HuH-7.5 (cell line): Measurements from ENCODE around the gene MACIR.
"Not testable (repeated sequence)": the region's sequence is repeated elsewhere in the genome, so short reads cannot be mapped to it uniquely, and the experiment has no call there.

Experiments
- DNase-seq: peaks from one replicate; pipeline ENCODE4 v3.0.0; 2011; ENCODE audit warnings: low spot score

MACIR gene, protein sequence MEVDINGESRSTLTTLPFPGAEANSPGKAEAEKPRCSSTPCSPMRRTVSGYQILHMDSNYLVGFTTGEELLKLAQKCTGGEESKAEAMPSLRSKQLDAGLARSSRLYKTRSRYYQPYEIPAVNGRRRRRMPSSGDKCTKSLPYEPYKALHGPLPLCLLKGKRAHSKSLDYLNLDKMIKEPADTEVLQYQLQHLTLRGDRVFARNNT

GRCh38 chr5:103258368-103258956 lies at the start of gene MACIR:
Gene MACIR, plus strand, starts transcription at chr5:103258763. Its CDS starts 17,157 bp downstream, at chr5:103275920.
- DNase-seq, result peak; percentile 71

GRCh38 chr5:103209065-103209464 lies 49.5 kb upstream of the MACIR start:
- DNase-seq, result no peak

DNA sequence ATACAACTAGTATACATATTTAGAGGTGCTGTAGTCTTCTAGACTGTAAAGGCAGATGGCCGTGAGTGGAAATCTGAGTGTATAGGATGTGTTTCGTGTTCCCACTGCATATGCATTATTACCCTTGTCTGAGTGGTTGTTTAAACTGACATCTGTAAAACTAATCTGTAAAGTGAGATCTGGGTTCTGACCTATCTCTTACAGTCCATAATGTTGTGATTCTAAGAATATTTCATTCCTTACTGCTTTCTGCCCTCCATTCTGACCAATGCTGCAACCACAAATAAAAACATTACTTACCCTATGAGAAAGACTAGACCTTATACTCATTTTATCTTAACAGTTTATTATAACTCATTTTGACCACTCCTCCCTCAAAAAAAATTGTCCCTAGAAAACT lies 47.6 kb upstream of the MACIR start:
- no peak for DNase-seq

- DNase-seq, result no peak
These were observed 46.7 kb upstream of the MACIR start for GRCh38 chr5:103211576-103212561.

- DNase-seq, result no peak
These were observed 42.4 kb upstream of the MACIR start for GRCh38 chr5:103216137-103216536.

DNA sequence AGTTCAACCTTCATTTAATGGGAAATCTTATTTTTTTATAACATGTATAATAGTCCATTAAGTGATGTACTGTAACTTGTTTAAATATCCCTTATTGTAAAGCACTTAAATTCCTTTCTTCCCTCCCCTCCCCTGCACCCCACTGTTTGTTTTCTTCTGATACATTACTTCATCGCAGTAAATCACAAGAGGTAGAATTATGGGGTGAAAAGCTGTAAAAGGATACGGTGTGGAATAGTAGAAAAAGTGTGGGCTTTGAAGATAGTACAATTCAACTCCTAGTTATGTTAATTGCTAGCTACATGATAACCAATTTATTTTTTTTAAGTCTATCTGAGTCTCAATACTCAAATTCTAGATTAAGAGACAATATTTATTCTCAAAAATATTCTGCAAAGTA lies 41.9 kb upstream of the MACIR start:
- no peak for DNase-seq

GRCh38 chr5:103217101-103217500 lies 41.5 kb upstream of the MACIR start:
- no peak for DNase-seq

DNA sequence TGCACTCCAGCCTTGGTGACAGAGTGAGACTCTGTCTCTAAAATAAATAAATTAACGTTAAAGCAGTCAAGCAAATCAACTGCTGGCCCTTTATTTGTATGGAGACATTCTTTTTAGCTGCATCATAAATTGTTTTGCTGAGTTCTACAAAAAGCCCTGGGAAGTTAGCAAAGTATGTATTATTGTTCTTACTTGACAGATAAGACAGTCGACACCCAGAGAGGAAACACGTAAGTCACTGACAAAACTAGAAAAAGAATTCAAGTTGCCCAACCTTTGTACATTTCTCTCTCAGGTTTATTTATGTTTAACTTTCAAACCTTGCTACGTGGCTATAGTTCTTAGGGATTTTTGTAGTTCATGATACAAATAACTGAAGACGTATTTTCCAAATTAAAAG lies 40.4 kb upstream of the MACIR start:
- DNase-seq, result no peak

DNA sequence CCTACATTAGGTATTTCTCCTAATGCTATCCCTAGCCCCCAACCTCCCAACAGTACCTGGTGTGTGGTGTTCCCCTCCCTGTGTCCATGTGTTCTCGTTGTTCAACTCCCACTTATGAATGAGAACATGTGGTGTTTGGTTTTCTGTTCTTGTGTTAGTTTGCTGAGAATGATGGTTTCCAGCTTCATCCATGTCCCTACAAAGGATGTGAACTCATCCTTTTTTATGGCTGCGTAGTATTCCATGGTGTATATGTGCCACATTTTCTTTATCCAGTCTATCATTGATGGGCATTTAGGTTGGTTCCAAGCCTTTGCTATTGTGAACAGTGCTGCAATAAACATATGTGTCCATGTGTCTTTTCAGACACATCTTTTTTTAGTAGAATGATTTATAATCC lies 39.5 kb upstream of the MACIR start:
- not testable (repeated sequence) for DNase-seq

DNA sequence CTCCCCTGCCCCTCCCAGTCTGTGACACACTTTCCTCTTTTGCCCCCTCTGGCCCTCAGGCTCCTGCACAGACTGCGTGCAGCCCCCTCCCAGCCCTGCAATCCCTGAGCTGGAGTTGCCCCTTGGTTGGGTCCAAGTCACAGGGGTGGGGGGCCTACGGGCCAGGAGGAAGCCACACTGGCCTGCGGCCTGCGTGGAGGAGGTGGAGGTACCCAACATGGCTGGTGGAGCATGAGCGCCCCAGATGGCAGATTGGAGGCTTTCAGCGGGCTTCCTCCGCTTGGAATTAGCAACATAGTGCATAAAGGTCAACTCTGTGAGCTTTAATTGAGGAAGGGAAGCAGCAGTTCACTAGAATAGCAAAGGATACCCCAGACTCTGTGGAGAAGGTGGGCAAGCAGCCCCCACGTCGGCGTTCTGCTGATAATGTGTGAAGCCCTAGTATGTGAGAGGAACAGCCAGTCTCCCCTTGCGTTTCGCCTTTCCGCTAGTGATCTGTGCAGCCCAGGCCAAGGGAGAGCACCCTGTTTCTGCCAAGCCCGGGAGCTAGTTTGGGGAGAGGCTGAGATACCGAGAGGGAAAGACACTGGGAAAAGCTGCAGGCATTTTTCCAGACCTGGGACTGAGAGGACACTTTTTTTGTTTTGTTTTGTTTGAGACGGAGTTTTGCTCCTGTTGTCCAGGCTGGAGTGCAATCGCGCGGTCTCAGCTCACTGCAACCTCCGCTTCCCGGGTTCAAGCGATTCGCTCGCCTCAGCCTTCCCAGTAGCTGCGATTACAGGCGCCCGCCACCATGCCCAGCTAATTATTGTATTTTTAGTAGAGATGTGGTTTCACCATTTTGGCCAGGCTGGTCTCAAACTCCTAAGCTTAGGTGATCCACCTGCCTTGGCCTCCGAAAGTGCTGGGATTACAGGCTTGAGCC lies 35.3 kb upstream of the MACIR start:
- no peak for DNase-seq

- DNase-seq, result peak; percentile 9
These were observed 34.3 kb upstream of the MACIR start for GRCh38 chr5:103224118-103224893.

- no peak for DNase-seq
These were observed 33.7 kb upstream of the MACIR start for GRCh38 chr5:103224894-103225246.

DNA sequence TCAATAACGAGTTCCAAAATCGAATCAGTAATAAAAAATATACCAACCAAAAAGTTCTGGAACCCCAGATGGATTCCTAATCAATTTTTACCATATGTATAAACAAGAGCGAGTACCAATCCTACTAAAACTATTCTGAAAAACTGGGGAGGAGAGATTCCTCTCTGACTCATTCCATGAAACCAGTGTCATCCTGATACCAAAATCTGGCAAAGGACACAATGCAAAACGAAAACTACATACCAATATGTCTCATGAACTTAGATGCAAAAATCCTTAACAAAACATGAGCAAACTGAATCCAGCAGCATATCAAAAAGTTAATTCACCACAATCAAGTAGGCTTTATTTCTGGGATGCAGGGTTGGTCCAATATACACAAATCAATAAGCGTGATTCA lies 30.5 kb upstream of the MACIR start:
- no peak for DNase-seq

DNA sequence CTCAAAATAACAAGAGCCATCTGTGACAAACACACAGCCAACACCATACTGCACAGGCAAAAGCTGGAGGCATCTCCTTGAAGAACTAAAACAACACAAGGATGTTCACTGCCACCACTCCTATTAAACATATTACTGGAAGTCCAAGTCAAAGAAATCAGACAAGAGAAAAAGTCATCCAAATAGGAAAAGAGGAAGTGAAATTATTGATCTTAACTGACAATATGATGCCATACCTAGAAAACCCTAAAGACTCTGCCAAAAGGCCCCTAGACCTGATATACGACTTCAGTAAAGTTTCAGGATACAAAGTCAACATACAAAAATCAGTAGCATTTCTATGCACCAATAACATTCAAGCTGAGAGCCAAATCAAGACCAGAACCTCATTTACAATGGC lies 30.0 kb upstream of the MACIR start:
- DNase-seq, result no peak

- peak; percentile 6 for DNase-seq
These were observed 26.1 kb upstream of the MACIR start for GRCh38 chr5:103232393-103232999.

DNA sequence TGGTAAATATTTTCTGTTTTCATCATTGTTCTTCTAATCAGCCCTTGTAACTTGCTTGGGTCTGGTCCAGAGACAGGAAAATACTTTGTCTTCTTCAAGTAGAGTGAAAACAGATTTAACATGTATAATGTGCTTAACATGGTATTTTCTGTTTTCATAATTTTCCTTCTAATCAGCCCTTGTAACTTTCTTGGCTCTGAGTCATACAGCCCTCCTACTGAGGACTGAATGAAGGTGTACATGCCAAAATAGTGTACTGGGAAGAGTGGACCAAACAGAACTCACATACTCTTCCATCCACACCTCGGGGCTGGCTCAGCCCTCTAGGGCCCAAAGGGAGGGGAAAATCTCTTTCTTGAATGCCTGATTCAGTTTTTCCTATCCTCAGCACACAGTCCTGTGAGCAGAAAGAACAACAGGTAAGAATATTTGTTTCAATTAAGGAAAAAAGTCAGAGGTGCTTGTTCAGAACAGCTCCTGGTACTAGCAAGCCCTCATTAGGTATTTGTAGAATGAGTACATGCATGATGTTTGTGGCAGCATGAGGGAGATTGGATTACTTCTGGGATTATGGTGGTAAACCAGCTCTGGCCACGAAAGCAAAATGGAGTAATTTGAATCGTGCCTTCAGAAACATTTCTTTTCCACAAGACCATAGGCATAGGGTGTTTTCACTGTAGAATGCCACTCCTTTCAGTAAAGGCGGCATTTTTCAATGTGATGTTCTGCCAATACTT lies 24.2 kb upstream of the MACIR start:
- no peak for DNase-seq

DNA sequence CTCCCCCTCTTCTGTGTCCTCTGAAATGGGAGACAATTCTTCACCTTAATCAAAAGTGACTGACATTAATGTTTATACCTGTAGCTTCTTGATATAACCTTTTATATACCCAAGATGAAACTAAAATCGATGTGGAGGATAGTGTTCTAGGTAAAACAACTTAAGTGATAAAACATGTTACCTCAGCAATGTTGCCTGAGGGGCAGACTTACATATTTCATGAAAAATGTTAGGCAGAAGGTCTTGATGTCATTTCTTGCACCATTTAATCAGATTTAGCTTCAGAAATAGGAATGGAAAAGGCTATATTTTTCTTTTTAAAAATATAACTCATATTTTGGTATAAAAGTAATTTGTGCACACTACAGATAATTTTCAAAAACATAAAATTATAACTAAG lies 22.7 kb upstream of the MACIR start:
- DNase-seq, result no peak

DNA sequence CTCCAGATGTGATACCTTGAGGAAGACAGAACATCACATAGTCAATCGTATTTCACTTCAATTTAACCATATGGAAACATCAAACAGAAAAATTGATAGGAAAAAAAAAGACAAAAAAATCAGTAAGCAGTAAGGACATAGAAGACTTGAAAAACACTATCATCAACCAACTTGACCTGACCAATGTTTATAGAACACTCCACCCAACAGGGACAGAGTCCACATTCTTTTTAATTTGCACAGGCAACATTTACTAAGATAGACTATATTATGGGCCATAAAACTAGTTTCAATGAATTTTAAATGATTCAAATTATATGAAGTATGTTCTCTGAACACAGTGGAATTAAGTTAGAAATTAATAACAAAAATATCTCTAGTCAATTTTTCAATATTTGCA lies 20.8 kb upstream of the MACIR start:
- no peak for DNase-seq

DNA sequence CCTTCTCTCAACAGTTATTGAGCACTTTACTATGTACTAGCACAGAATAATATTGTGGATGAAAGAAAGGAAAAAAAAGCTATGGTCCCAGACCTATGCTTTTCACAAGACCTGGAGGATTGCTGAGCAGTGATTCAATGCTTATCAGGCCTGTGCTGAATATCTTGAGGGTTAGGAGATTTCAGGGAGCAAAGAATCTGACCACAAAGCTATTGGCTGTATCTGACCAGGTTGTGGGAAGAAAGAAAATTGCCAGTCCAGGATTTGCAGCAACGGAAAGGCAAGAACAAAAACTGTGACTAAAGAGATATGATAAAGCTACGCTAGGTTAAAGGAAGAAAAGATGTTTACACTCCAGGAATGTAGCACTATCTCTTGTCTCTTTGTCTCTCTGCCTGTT lies 14.9 kb upstream of the MACIR start:
- no peak for DNase-seq

- DNase-seq, result no peak
These were observed 14.2 kb upstream of the MACIR start for GRCh38 chr5:103244398-103244797.
